ENCODE measurements around the gene NPY.

DNA sequence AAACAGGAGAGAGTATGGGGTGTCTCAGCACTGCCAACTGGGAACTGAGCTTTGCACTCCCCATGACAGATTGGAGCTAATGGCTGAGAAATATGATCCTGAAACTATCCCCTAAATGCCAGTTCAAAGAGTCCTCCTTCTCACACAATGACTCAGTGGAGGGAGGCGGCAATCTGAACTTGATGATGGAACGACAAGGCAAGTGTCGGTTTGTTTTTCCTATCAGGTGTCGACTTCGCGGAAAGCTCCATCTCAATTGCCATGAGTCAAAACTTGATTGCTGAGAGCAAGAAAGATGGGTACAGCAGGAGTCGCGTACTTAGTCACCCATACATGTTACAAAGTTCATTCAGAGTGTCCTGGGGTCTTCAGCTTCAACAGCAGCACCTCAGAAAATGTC, 52.5 kb downstream of the NPY start:
- TF ChIP-seq CTCF (optimal IDR thresholded peaks at IDR 0.05 in 1 of 3, IDR thresholded peaks at IDR 0.05 in 1 of 3, conservative IDR thresholded peaks at IDR 0.05 in 1 of 3; ENCODE audit: extremely low read depth in 1 of 3, insufficient read depth in 2 of 3, low read length in 3 of 3) (no peak), EZH2 (IDR thresholded peaks at IDR 0.05; ENCODE audit: low read length) (no peak)
